Measurements from ENCODE around the gene ATAD2B.

The ATAD2B gene

DNA sequence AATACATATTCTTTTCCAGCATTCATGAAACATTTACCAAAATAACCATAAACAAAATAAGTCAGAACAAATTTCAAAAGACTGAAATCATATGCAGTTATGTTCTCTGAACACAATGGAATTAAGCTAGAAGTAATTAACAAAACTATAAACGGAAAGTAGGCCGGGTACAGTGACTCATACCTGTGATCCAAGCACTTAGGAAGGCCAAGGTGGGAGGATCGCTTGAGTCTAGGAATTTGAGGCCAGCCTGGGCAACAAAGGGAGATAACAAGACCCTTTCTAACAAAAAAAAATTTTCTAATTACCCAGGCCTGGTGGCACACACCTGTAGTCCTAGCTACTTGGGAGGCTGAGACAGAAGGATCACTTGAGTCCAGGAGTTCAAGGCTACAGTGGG, 14.9 kb downstream of the ATAD2B start:
- DNase-seq (ENCODE audit: low read depth), result no peak

DNA sequence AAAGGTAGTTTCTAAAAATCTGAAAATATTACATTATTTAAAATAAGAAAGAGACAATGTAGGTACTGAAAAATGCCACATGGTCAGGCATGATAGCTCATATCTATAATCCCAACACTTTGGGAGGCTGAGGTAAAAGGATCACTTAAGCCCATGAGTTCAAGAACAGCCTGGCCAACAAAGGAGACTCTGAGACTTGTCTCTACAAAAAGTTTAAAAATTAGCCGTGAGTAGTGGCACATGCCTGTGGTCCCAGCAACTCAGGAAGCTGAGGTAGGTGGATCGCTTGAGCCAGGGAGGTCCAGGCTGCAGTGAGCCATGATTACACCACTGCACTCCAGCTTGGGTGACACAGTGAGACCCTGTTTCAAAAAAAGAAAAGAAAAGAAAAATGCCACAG, 21.8 kb downstream of the ATAD2B start:
- DNase-seq (ENCODE audit: low read depth), result no peak

DNA sequence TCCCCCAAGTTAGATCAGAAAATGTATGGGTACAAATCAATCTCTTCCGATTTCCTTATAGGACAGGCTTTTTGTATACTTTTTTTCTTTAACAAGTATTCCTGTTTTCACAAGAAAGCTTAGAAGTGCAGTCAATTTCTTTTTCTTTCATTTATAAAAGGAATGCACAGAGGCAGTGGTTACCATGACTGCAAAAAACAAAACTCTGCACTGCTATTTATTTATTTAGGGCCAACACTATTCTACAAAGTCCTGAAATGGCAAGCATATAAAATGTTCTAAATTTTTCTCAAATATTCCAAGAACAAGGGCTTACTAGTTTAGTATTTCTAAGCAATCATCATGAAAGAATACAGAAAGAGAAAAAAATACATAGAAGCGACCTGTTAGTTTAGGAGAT, 22.2 kb downstream of the ATAD2B start:
- no peak for DNase-seq (ENCODE audit: low read depth)

DNA sequence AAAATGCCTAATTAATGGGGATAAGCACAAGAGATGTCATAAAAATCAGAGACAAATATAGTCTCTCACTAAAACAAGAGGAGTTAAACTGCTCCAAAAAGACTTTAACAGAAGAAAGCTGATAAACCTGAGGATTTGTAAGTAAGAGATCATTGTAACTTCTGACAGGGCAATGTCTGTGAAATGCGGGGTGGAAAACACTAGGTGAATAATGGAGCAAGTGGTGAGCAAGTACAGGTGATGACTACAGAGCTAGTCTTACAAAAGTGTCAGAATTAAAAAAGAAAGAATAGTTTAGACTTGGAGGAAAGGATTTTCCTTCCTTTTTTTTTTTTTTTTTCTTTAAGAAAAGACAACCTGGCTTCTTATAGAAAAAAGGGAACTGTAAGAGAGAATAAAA, 22.7 kb downstream of the ATAD2B start:
- no peak for DNase-seq (ENCODE audit: low read depth)

DNA sequence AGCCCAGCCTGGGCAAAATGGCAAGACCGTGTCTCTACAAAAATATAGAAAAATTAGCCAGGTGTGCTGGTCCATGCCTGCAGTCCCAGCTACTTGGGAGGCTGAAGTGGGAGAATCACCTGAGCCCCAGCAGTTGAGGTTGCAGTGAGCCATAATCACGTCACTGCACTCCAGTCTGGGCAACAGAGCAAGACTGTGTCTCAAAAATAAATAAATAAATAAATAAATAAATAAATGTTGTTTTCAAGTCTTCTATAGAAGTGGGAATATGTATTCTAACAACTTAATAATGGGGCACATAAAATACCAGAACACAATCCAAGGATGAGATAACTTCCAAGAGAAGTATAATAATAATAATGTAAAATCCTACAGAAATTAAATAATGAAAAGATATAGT, 23.9 kb downstream of the ATAD2B start:
- DNase-seq (ENCODE audit: low read depth), result no peak

DNA sequence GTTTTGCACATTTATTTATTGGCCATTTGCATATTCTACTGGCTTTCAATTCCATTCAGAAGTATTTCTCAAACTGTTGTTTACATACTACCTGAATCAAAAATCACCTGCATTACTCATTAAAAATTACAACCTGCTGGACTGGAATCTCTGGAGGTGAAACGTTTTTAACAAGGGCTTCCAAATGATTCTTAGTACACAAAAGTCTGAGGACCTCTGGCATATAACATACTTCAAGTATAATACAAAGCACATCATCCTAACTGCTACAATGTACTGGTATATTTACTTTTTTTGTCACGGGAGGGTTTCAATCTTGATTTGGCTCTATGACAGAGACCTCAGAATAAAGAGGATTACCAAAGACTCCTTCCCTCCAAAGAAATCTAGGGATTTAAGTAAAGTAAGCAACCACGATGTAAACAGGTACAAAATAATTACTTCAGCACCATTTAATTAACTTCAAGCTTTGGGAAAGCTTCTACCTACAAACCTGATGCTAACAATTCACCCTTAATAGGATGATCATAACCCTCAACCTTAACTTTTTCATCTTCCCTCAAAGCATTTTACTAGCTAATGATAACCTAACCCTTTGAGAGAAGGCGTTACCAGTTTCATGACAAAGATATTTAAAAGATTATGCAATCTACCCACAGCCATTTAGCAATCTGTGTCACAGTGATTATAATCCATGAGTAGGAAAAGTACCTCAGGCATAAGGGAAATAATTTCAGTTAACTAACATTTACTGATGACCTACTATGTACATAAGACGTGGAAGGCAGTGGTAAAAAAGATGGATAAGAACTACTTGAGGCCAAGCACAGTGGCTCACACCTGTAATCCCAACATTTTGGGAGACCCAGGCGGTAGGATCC, 24.7 kb downstream of the ATAD2B start:
- no peak for DNase-seq (ENCODE audit: low read depth)

DNA sequence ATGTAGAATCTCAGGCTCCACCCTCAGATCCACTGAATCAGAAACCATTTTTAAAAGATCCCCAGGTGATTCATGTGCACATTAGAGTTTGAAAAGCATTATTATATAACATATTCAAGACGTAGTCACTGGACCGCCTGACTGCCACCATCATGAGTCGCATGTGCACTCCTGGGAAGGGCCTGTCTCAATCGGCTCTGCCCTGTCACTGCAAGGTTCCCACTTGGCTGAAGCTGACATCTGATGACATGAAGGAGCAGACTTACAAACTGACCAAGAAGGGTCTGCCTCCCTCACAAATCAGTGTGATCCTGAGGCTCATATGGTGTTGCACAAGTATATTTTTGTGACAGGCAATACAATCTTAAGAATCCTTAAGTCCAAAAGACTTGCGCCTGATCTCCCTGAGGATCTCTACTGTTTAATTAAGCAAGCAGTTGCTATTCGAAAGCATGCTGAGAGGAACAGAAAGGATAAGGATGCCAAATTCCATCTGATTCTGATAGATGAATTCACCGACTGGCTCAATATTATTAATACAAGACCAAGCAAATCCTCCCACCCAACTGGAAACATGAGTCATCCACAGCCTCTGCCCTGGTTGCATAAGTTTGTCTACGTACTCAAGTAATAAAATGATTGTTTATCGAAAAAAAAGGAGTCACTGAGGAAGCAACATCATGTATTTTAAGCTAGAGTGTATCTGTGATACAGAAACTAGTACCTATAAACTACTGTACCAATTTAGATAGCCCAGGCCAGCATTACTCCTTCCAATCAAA, 26.2 kb downstream of the ATAD2B start:
- DNase-seq (ENCODE audit: low read depth), result no peak

DNA sequence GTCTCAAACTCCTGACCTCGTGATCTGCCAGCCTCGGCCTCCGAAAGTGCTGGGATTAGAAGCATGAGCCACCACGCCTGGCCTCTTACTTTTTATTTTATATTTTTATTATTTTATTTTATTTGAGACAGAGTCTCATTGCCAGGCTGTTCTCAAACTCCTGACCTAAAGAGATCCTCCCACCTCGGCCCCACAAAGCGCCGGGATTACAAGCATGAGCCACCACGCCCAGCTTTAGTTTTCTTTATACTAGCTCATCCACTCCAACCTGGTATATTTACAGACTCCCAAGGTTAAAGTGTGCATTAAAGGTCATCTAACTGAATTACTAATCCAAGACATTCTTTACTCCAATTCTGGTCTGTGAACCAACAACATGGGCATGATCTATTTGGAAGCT, 26.8 kb downstream of the ATAD2B start:
- DNase-seq (ENCODE audit: low read depth), result no peak

DNA sequence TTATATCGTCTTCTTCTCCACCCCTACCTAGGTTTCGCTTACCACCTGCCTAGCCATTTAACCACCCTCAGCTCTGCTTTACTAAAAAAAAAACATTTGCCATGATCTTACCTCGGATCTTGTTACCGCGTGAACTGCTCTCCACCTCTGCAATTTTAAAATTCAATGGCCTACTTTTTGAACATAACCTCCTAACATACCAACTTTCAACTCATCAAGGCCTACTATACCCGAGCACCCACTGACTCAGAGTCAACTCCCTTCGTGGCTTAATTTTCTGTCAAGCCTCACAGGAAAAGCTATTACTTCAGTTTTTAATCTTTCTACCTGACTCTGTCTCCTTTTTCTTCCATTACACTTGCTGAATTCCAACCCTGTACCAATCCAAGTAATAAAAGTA, 55.7 kb downstream of the ATAD2B start:
- no peak for DNase-seq (ENCODE audit: low read depth)

DNA sequence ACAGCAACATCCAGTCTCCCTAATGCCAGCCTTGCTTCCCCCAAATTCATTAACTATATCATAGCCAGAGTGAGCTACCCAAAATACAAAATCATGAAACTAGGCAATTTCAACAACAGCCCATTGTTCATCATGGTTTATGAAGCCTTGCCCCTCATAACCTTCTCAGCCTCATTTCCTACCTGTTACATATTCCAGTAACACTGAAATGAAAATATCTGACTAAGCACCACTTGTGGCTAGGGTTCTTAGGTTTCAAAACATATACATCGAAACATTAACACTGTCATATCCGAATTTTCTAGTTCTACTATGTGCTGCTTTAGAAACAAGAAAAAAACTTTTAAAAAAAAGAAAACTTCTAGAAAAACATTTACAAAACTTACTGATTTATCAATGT, 59.5 kb downstream of the ATAD2B start:
- no peak for DNase-seq (ENCODE audit: low read depth)

DNA sequence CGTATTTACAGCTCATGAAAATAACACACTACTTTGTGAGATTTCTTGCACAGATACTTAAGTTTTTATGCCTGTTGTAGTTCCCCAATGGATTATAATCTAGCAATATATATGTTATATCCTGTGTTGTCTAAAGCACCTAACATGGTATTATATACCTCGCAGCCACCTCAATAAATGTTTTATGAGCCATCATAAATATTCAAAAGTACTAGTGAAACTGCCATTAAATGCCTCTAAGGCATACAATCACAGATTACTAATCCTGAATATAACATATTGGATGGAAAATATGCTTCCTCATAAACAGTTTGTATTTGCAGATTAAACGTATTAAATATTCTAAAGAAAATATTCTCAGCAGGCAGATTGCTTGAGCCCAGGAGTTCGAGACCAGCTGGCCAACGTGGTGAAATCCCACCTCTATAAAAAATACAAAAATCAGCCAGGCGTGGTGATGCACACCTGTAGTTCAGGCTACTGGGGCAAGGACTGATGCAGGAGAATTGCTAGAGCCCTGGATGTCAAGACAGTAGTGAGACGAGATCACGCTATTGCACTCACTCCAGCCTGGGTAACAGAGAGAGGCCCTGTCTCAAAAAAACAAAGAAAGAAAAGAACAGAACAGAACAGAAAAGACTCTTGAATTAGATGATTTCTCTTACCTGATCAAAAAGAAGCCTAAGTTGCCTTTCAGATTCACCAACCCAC, 64.1 kb downstream of the ATAD2B start:
- no peak for DNase-seq (ENCODE audit: low read depth)

DNA sequence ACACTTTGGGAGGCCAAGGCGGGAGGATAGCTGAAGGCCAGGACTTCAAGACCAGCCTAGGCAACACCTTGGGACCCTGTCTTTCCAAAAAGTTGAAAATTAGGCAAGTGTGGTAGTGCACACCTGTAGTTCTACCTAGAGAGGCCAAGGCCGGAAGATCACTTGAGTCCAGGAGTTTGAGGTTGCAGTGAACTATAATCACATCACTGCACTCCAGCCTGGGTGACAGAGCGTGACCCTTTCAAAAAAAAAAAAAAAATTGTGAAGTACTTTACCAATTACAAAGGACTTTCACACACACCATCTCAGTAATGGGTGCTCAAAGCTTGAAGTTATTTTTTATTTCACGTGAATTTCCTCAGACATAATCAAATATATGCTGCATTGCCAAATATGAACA, 65.0 kb downstream of the ATAD2B start:
- DNase-seq (ENCODE audit: low read depth), result no peak

DNA sequence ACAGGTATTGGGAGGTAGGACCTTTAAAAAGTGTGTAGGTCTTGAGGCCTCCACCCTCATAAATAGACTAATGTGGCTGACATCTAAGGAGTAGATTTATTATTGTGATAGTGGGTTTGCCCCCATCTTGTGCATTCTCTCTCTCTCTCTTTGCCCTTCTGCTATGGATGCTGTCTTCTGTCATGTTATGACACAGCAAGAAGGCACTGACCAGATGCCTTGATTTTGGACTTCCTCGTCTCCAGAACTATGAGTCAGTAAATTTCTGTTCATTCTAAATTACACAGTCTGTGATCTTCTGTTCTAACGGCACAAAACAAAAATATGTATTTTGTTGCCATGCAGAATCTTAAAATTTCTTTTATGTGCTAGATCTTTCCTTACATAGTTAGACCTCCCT, 66.9 kb downstream of the ATAD2B start:
- no peak for DNase-seq (ENCODE audit: low read depth)

DNA sequence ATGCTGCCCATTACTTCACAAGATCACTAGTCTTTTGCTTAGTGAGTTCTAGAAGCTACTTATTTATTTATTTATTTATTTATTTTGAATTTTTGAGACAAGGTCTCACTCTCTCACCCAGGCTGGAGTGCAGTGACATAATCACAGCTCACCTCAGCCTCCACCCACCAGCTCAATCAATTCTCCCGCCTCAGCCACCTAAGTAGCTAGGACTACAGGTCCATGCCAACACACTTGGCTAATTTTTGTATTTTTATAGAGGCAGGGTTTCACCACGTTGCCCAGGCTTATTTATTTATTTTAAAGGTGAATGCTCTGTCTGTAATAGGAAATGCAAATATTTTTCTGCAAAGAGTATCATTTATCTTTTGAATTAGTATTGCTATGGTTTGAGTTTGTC, 67.7 kb downstream of the ATAD2B start:
- DNase-seq (ENCODE audit: low read depth), result no peak

DNA sequence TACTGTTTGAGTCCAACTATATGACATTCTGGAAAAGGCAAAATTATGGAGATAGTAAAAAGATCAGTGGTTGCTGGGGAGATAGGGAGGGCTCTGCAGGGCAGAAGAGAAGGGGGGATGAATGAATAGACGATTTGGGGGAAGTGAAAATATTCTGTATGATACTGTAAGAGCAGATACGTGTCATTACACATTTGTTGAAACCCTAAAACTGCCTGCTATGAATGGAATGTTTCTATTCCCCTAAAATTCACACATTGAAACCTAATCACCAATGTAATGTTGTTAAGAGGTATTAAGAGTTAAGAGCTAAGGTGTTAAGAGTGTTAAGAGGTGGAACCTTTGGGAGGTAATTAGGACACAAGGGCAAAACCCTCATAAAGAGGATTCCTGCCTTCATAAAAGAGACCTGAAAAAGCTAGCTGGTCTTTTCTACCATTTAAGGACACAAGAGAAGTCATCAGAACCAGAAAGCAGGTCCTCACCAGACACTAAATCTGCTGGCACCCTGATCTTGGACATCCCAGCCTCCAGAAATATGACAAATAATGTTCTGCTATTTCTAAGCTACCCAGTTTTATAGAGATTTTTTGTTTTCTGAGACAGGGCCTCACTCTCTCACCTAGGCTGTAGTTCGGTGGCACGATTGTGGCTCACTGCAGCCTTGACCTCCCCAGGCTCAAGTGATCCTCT, 76.2 kb downstream of the ATAD2B start:
- no peak for DNase-seq (ENCODE audit: low read depth)

DNA sequence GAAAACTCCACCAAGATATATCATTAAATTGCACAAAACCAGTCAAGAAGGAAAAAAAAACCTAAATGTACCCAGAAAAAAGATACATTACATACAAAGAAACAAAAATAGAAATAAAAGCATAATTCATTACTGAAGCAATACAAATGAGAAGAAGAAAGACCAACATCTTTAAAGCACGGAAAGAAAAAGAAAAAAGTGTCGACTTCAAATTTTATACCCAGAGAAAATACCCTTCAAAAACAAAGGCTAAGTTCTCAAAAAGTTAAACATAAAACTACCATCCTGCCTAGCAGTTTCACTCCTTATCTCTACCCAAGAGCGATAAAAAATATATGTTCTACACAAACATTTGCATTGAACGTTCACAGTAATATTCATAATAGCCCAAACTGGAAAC, 82.0 kb downstream of the ATAD2B start:
- DNase-seq (ENCODE audit: low read depth), result no peak

DNA sequence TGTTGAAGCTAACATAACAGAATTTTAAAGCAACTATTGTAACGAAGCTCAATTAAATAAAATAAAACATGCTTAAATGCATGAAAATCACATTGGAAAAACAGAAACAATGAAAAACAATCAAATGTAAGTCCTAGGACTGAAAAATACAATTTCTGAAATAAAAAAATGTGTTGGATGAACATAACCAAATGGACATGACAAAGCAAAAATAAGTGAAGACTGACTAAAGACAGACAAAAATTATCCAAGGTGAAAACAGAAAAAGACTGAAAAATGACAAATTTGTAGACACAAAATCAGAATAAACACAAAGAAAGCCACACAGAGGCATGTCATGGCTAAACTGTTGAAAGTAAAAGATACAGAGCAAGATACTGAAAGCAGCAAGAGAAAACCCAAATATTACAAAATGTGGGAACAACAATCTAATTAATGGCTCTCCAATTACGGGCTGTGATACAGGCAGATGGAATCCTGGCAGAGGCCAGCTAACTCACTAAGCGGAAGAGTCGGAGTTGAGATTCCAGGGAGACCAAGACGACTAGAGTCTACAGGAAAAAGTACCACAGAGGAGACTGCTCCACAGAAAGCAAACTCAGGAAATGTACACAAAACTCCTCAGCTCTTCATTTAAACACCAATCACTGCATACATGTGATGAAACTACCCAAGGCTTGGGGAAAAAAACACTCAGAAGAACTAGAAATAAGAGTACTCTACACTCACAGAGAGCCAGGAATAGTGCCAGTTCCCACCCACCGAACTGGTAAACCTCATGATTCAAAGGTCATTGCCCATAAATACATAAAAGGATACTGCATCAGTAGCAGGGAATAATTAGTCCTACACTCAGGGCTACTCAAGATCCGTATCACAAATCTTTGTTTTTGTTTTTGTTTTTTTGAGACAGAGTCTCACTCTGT, 83.6 kb downstream of the ATAD2B start:
- no peak for DNase-seq (ENCODE audit: low read depth)

DNA sequence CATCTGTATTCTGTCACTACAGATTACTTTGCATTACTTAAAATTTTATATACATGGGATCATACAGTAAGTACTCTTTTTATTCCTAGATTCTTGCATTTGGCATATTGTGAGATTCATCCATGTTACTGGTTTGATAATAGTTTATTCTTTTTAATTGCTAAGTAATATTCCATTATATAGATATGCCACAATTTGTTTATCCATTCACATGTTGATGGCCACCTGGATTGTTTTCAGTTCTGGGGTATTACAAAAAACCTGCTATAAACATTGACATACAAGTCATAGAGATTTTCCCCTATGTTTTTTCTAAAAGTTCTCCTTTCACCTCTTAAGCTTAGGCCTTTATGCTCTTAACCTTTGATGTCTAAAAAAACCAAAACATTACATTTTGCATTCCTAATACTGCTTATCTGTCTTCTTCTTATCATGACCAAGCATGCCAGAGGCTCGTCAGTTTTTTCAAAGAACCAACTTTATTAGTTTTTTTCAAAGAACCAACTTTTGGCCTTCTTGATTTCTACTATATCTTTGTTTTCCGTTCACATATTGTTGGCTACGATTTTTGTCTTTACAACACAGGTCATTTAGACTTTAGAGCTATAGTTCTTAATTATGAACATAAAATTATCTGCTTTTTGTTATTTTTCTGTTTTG, 86.9 kb downstream of the ATAD2B start:
- no peak for DNase-seq (ENCODE audit: low read depth)

DNA sequence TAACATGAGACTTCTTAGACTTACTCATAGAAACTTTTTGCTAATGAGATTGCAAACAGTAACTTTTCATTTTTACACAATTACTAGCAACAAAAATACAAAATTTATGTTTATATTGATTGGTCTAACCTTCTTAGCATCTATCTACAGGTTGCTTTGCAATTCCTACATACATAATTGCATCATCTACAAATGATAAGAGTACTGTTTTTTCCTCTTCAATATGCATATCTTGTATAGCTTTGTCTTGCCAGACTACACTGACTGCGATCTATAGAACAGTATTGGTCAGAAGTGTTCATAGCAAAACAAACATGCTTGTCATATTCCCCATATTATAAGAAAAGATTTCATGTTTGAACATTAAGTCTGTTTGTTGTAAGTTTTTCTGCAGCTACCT, 87.9 kb downstream of the ATAD2B start:
- DNase-seq (ENCODE audit: low read depth), result no peak

DNA sequence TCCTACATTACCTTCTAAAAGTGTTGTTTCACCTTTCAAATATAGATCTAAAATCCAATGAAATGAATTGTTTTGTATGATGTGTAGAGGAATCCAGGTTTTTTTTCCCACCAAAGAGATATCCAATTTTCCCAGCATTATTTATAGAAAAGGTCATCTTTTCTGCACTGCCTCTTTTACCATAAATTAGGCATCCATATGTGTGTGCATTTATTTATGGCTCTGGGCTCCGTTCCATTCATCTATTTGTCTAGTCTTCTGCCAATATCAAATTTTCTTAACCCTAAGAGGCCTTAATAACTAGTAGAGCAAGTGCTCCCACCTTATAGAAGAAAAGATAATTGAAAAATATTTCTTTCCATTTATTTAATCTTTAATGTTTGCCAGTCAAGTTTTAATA, 88.3 kb downstream of the ATAD2B start:
- no peak for DNase-seq (ENCODE audit: low read depth)

DNA sequence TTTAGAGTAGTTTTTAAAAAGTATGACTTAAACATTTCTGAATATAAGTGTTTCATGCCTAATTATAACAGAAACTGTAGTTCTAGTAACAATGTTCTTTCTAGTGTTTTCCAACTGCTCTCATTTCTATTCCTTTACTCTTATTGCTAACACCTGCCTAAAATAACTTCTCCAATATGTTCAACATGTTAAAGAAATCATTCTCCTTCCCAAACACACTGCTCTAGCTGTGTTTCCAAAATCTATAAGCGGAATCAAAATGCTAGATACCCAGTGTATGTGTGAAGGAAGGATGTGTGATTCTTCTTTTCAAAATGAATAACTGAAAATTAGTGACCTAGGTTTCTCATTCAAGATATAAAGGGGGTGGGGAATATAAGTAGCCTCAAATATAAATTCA, 89.1 kb downstream of the ATAD2B start:
- no peak for DNase-seq (ENCODE audit: low read depth)
